ENCODE data around the gene TP53BP1.
"Not testable (repeated sequence)": the region's sequence is repeated elsewhere in the genome, so short reads cannot be mapped to it uniquely, and the experiment has no call there.

TP53BP1 gene

DNA sequence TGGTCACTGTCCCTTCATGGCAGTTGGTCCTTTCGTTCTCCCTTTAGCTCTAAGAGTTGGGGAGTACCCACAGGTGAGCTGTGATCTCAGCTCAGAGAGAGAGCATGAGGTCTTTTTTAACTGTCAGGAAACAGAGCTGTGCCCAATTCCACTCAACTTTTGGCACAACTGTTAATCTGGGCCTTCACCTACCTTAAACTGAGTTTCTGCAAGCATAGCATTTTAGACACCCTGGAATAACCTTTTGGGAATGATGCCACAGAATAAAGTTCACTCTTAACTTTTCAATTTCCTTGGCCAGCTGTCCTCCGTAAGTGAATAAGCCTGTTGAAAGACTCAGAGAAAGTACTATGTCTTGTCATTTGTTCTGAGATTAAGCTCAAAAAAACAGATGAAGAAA lies 86.1 kb downstream of the TP53BP1 start:
- no peak for DNase-seq

DNA sequence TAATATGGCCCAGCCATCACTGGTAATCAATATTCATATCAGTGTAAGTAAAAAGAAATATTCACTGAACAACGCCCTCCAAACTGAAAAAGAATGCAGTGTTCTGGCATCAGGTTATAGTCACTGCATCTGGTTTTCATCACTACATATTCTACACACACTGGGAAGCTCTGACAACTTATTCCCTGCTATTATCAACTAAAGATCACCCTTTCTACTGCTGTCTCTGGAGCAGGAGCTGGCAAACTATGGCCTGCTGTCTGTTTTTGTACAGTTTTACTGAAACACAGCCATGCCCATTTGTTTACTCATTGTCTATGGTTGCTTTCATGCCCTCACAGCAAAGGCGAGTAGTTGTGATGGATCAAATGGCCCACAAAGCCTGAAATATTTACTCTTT lies 86.8 kb downstream of the TP53BP1 start:
- no peak for DNase-seq

DNA sequence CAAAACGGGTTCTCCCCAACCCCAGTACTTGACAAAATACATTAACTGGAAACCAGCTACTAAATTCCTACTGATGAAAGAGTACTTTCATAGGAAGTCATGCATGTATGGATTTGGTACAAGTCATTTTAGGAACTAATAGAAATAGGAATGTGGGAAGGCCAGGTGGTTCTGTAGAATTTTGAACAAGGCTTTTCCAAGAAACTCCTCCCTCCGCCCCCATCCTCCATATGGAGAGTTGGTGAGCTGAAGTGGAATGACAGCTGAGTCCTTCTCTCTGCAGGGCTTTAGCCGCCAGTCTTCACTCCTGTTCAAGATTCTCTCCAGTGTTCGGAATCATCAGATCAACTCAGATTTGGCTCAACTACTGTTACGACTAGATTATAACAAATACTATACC lies 88.8 kb downstream of the TP53BP1 start:
- no peak for DNase-seq

DNA sequence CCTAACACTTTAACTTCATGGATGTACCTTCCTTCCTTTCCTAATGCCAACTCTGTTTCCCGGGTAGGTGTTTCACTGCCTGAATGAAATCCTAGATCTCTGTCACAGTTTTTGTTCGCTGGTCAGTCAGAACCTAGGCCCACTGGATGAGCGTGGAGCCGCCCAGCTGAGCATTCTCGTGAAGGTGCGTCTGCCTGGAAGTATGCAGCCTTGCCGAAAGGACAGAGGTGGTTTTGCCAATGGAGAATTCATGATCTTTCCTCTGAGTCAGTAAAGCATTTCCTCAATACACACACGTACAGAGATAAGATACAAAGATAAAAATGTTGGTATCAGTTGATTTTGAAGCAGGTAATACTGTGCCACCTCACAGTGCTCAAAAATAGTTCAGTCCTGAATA lies 89.3 kb downstream of the TP53BP1 start:
- DNase-seq, result no peak

DNA sequence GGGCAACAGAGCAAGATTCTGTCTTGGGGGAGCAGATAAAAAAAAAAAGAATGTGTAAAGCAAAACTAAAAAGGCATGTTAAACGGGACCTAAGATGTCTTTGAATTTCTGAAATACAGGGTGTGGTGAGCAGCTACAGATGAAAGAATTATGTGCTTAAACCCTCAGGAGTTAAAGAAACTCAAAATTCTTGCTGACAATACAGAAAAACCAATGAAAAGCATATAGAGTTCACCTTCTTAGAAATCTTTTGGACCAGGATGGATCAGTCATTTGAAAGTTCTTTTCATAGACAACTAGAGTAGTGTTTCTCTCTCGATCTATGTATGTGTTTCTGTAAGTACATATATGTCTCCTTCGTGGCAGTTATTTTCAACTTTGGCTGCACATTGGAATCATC lies 90.7 kb downstream of the TP53BP1 start:
- no peak for DNase-seq

DNA sequence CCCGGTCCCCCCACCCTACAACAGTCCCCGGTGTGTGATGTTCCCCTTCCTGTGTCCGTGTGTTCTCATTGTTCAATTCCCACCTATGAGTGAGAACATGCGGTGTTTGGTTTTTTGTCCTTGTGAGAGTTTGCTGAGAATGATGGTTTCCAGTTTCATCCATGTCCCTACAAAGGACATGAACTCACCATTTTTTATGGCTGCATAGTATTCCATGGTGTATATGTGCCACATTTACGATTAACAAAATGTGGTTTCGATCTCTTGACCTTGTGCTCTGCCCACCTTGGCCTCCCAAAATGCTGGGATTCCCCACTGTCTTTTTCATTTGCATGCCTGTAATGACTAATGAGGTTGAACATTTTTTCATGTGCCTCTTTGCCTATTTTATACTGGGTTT lies 99.4 kb downstream of the TP53BP1 start:
- DNase-seq, result not testable (repeated sequence)

DNA sequence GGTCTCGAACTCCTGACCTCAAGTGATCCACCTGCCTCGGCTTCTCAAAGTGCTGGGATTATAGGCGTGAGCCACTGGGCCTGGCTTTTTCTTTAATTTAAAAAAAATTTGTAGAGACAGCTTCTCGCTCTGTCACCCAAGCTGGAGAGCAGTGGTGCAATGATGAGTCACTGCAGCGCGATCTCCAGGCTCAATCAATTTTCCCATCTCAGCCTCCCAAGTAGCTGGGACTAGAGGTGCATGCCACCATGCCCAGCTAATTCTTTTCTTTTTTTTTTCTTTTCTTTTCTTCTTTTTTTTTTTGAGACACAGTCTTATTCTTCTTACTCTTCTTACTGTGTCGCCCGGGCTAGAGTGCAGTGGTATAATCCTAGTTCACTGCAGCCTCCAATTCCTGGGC lies 102.2 kb downstream of the TP53BP1 start:
- DNase-seq, result no peak

DNA sequence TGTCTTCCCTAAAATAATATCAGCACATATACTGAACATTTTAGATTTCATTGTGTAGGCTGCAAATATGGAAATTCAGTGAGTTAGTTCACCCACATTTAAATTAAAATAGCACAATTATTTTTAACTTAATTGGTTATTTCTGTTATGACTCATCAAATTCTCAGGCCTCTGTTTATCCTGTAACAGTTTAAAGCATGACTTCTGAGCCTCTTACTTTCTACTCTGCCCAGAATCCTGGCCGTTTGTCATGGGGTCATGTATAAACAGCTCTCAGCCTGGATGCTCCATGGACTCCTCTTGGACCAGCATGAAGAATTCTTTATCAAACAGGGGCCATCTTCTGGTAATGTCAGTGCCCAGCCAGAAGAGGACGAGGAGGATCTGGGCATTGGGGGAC lies 109.9 kb downstream of the TP53BP1 start:
- DNase-seq, result no peak

DNA sequence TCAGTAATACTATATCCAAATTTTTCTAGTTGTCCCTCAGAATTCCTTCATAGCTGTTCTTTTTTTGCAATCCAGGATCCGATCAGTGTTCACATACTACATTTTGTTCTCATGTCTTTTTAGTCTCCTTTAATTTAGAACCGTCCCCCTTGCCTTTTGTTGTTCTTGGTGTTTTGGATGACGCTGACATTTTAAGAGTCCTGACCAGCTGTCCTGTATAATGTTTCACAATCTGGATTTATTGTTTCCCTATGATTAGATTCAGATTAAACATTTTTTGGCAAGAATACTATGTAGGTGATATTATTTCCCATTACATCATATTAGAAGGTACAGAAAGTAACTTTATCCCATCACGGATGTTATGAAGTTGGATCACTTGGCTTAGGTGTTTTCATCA lies 110.6 kb downstream of the TP53BP1 start:
- DNase-seq, result no peak

DNA sequence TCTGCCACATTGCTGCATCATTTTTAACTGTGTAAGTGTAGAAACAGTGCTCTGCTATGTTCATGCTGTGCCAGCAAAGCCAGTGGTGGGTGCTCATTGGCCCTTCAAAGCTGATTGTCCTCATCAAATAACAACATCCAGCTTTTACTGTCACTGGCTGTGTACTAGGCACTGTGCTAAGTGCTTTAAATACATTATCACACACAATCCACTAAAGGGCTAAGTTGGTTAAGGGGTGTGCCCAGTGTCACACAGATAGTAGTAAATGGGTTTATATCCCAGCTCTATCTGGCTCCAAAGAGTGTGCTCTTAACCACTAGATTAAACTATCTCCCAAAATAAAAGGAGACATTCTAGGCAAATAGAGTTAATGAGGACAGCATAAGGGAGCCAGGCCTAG lies 114.4 kb downstream of the TP53BP1 start:
- no peak for DNase-seq

DNA sequence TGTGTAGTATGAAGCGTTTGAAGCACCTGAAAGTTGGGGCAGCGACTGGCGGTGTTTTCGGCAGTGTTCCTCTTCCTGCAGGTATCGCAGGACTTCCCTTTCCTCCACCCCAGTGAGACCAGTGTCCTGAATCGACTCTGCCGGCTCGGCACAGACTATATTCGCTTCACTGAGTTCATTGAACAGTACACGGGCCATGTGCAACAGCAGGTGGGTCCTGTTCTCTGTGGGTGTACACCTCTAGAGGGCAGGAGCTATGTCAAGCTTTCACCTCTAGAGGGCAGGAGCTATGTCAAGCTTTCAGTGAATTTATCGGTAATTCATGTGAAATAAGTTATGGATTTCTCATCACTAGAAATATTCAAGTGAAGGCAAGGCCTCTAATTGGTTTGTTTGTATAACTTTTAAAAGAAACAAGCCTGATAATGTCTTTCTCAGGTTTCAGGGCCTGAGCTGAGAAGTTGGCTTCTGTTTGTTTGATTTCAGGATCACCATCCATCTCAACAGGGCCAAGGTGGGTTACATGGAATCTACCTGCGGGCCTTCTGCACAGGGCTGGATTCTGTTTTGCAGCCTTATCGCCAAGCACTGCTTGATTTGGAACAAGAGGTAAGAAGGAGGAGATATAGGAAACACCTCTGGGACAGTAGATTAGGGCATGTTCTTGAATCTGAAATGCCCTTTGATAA lies 116.8 kb downstream of the TP53BP1 start:
- peak; percentile 29 for DNase-seq

DNA sequence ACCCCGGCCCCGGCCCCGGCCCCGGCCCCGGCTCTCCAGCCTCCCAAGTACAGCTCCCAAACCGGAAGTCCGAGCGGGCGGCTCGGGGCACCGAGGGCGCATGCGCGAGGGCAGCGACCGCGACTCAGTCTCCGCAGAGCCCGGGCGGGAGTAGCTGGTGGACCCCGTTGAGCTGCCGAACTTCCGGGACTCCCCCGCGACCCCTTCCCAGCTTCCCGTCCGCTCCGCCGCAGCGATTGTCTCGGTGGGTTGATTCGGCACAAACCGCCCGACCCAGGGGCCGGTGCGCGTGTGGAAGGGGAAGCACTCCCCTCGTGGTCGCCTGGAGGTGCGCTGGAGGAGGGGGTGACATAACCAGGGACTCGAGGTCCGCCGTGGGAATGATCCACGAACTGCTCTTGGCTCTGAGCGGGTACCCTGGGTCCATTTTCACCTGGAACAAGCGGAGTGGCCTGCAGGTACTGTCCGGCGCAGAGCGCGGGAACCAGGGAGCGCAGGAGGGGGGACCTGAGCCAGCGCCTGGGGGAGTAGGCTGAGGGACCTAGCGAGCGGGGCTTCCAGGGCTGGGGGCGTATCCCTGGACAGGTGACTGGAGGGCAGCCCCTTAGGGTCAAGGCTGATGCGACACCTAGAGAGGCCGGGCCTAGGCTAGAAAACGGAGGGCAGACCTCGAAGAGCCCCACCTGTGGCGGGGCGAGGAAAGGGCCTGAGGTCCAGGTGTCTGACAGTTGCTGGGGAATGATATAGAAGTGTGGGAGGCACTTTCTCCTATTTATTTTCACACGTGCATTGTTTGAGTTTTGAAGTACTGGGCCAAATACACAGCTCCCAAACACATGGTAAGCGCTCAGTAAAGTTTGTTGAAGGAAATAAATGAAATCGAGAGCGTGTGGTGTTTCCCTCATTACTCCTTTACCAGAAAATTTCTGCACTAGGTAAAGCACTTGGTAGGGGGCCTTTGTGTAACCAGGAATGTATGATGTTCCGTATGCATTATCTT lies 121.7 kb downstream of the TP53BP1 start, which contains the start of the genes TUBGCP4 and ZSCAN29:
TUBGCP4 (plus strand) TSS at position 127 of the 1,000 bp plus-strand sequence; CDS start at position 381, 254 bp downstream.
ZSCAN29 (minus strand) TSS at position 69 of the 1,000 bp plus-strand sequence. CDS start 1,130 bp downstream, outside the sequence.
- peak; percentile 66 for DNase-seq

DNA sequence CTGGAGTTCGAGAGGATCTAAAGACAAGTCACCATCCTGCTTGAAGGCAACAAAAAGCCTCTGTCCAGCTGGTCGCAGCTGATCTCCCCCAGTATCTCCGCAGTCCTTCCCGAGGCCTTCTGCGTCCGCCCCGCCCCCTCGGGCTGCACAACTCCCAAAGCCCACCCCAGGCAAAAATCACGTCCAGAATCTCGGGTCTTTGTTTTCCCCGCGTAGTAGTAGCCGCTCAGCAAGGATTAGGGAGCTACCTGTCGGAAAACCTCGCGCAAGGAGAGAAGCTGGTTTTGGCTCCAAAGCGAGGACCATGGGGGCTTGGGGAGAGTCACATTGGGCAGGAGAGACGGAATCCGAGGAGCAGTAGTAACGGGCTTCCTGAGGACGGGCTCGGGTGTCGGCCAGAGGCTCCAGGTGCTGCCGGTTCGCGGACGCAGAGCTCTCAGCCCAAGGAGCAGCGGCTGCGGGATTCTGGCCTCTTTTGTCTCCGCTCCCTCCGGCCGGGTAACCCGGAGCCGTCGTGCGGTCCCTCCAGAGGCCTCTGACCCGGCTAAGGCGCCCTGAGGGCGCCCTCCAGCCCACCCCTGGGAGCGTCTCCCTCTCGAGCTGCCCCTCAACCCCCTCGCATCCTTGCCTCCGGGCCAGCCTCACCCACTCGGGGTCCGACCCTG lies 122.5 kb downstream of the TP53BP1 start:
- no peak for DNase-seq

DNA sequence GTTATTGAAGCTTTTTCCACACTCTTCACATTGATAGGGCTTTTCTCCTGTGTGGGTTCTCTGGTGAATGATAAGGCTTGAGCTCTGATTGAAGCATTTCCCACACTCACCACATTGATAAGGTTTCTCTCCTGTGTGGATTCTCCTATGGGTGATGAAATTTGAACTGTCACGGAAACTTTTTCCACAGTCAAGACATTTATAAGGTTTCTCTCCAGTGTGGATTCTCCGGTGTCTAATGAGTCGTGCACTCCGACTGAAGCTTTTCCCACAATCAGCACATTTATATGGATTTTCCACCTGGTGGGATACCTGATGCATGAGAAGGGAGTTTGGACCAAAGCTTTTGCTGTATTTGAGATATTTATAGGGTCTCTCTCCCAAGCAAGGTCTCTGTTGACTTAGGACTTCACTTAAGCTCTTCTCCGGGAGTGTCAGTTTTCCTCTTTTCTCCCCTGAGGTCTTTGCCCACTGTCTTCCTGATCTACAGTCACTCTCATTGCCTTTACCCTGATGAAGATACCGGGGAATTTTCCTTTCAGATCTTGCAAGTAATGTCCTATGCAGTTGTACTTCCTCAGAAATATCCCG lies 131.5 kb downstream of the TP53BP1 start:
- DNase-seq, result no peak

DNA sequence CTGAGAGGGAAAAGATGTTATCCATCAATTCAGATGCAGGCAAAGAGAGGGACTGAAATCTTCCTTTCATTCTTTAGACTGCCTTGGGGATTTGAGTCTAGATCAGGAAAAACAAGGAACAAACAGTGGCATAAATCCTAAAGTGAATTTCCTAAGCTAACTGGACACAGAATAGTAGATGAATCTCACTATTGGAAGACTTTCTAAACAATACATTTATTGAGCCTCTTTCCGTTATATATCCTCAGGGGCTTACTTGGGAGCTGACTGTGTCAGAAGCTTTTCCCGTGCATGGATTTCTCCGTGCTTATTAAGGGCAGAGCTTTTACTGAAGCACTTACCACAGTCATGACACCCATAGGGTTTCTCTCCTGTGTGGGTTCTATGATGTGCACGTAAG lies 132.1 kb downstream of the TP53BP1 start:
- DNase-seq, result no peak

All from NCI-H510A treated with DMSO at 0.1 percent for 48 hours (cell line).